DLD1 (cell line): ENCODE data around the gene SDC4.

Source experiments
- in situ Hi-C: cut with HindIII; loops from 2 replicates; pipeline ENCODE4 v1.10.0; 2017; ENCODE audit warnings: low sequenced_read_pairs

SDC4 gene

GRCh38 chr20:45322952-45323383, 25.3 kb downstream of the SDC4 start:
- in situ Hi-C loops, result loop anchor here (10.0 kb wide), 1 partner anchor 452 kb away; no protein-coding TSS in a partner anchor

GRCh38 chr20:45320948-45321595, 27.2 kb downstream of the SDC4 start:
- in situ Hi-C loops, result loop anchor here (10.0 kb wide), 1 partner anchor 454 kb away; no protein-coding TSS in a partner anchor

- in situ Hi-C loops, result loop anchor here (10.0 kb wide), 1 partner anchor 176 kb away; no protein-coding TSS in a partner anchor
Measured at GRCh38 chr20:45318948-45319347, 29.3 kb downstream of the SDC4 start.

- in situ Hi-C loops, result loop anchor here (10.0 kb wide), 1 partner anchor 176 kb away; no protein-coding TSS in a partner anchor
Measured at GRCh38 chr20:45318386-45318939, 29.8 kb downstream of the SDC4 start.

GRCh38 chr20:45317826-45318225, 30.4 kb downstream of the SDC4 start:
- in situ Hi-C loops, result loop anchor here (10.0 kb wide), 1 partner anchor 177 kb away; no protein-coding TSS in a partner anchor

- in situ Hi-C loops, result loop anchor here (10.0 kb wide), 1 partner anchor 178 kb away; no protein-coding TSS in a partner anchor
Measured at GRCh38 chr20:45316150-45317080, 31.8 kb downstream of the SDC4 start.

- in situ Hi-C loops, result loop anchor here (10.0 kb wide), 1 partner anchor 179 kb away; no protein-coding TSS in a partner anchor
Measured at GRCh38 chr20:45315672-45316071, 32.6 kb downstream of the SDC4 start.

GRCh38 chr20:45313943-45314342, 34.3 kb downstream of the SDC4 start:
- in situ Hi-C loops, result loop anchor here (10.0 kb wide), 1 partner anchor 181 kb away; no protein-coding TSS in a partner anchor

GRCh38 chr20:45313065-45313695, 35.0 kb downstream of the SDC4 start:
- in situ Hi-C loops, result loop anchor here (10.0 kb wide), 1 partner anchor 182 kb away; no protein-coding TSS in a partner anchor

- in situ Hi-C loops, result loop anchor here (10.0 kb wide), 1 partner anchor 183 kb away; no protein-coding TSS in a partner anchor
Measured at GRCh38 chr20:45312241-45312640, 36.0 kb downstream of the SDC4 start.

GRCh38 chr20:45311589-45312211, 36.5 kb downstream of the SDC4 start:
- in situ Hi-C loops, result loop anchor here (10.0 kb wide), 1 partner anchor 183 kb away; no protein-coding TSS in a partner anchor

GRCh38 chr20:45309075-45309474, 39.1 kb downstream of the SDC4 start:
- in situ Hi-C loops, result no loop called here

GRCh38 chr20:45308117-45308778, 40.0 kb downstream of the SDC4 start, which contains the start of gene MATN4:
Gene MATN4 (minus strand): TSS chr20:45308299. CDS start chr20:45305582, 2,717 bp downstream.
- in situ Hi-C loops, result no loop called here

- in situ Hi-C loops, result no loop called here
Measured at GRCh38 chr20:45307076-45307640, 41.1 kb downstream of the SDC4 start.

- in situ Hi-C loops, result no loop called here
Measured at GRCh38 chr20:45306431-45306982, 41.7 kb downstream of the SDC4 start, which contains the start of gene RBPJL. Gene RBPJL (plus strand): TSS chr20:45306840. CDS start chr20:45306923, 83 bp downstream.

- in situ Hi-C loops, result no loop called here
Measured at GRCh38 chr20:45305262-45305661, 43.0 kb downstream of the SDC4 start.

- in situ Hi-C loops, result no loop called here
Measured at GRCh38 chr20:45304464-45304999, 43.7 kb downstream of the SDC4 start.
